ENCODE measurements around the gene ESRRA. TPM values are rescaled to one million over a fixed set of nuclear protein-coding genes. Genes with fewer than 3 reads are reported as not detected.
A peak's percentile ranks its signal among the peaks of the same experiment; 100 is the strongest.

ESRRA gene
- total and polyA plus RNA-seq, 9 of the 15 experiments (the other 6 are each of a cell fraction or from before 2014, with no cell fraction given) = 0.27 to 89.7 (median 23.7) TPM

DNA sequence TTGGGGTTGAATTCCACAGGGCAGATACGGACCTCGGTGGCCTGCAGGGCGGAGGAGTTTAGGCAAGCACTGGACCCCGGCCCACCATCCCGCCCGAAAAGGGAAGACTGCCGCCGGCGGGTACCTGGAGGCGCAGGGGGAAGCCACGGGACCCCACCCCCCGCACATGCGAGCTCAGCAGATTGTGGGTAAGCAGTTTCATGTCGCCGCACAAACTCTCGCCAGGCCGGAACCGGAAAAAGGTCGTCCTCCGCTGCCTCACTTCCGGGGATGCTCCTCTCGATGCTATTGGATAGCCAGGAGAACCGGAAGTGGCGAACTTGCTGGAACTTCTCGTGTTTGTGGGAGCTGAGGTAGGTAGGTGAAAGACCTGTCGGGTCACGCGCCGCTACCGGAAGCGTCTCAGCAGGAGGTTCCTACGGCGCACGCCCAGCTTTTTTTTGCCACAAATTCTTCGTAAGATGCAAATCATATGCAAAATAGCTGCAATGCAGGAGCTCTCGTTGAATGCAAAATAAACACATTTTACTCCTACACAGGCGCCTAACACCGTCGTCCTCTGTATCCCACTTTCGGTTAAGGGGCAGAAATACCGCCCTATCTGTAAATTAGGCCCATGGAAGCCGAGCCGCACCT is 12.1 kb downstream of the ESRRA start, which contains the start of gene TRMT112 (continued):
- TF ChIP-seq RBFOX2 (IDR thresholded peaks at IDR 0.05; ENCODE audit: low read depth, low read length) (peak; percentile 90), GTF2F1 (IDR thresholded peaks at IDR 0.05; ENCODE audit: low read depth, low read length) (0 out of 2 replicates have a peak, but pooled peaks have one; percentile 24), NFE2 (IDR thresholded peaks at IDR 0.05; ENCODE audit: low read depth) (peak; percentile 7; the same call in 1 of the 2 replicates), FOXA3 (CRISPR knock-in tag; conservative IDR thresholded peaks at IDR 0.05 in 1 of 2, IDR thresholded peaks at IDR 0.05 in 1 of 2) (no peak), LCOR (CRISPR knock-in tag; IDR thresholded peaks at IDR 0.05) (peak; percentile 84), C11orf30 (IDR thresholded peaks at IDR 0.05; ENCODE audit: low read depth) (peak; percentile 97), SIN3A (IDR thresholded peaks at IDR 0.05; ENCODE audit: borderline replicate concordance in 2 of 2, control insufficient read depth in 1 of 2, low read depth in 2 of 2, low read length in 2 of 2) (peak; percentile 78 to 90; a peak in 2 of 4 replicates), ILF3 (IDR thresholded peaks at IDR 0.05; ENCODE audit: borderline replicate concordance) (no peak), TGIF2 (CRISPR knock-in tag; IDR thresholded peaks at IDR 0.05) (no peak; the same call in 1 of the 2 replicates), ZNF444 (CRISPR knock-in tag; IDR thresholded peaks at IDR 0.05) (0 out of 2 replicates have a peak, but pooled peaks have one; percentile 27)
- TF ChIP-seq, protein P1, sequence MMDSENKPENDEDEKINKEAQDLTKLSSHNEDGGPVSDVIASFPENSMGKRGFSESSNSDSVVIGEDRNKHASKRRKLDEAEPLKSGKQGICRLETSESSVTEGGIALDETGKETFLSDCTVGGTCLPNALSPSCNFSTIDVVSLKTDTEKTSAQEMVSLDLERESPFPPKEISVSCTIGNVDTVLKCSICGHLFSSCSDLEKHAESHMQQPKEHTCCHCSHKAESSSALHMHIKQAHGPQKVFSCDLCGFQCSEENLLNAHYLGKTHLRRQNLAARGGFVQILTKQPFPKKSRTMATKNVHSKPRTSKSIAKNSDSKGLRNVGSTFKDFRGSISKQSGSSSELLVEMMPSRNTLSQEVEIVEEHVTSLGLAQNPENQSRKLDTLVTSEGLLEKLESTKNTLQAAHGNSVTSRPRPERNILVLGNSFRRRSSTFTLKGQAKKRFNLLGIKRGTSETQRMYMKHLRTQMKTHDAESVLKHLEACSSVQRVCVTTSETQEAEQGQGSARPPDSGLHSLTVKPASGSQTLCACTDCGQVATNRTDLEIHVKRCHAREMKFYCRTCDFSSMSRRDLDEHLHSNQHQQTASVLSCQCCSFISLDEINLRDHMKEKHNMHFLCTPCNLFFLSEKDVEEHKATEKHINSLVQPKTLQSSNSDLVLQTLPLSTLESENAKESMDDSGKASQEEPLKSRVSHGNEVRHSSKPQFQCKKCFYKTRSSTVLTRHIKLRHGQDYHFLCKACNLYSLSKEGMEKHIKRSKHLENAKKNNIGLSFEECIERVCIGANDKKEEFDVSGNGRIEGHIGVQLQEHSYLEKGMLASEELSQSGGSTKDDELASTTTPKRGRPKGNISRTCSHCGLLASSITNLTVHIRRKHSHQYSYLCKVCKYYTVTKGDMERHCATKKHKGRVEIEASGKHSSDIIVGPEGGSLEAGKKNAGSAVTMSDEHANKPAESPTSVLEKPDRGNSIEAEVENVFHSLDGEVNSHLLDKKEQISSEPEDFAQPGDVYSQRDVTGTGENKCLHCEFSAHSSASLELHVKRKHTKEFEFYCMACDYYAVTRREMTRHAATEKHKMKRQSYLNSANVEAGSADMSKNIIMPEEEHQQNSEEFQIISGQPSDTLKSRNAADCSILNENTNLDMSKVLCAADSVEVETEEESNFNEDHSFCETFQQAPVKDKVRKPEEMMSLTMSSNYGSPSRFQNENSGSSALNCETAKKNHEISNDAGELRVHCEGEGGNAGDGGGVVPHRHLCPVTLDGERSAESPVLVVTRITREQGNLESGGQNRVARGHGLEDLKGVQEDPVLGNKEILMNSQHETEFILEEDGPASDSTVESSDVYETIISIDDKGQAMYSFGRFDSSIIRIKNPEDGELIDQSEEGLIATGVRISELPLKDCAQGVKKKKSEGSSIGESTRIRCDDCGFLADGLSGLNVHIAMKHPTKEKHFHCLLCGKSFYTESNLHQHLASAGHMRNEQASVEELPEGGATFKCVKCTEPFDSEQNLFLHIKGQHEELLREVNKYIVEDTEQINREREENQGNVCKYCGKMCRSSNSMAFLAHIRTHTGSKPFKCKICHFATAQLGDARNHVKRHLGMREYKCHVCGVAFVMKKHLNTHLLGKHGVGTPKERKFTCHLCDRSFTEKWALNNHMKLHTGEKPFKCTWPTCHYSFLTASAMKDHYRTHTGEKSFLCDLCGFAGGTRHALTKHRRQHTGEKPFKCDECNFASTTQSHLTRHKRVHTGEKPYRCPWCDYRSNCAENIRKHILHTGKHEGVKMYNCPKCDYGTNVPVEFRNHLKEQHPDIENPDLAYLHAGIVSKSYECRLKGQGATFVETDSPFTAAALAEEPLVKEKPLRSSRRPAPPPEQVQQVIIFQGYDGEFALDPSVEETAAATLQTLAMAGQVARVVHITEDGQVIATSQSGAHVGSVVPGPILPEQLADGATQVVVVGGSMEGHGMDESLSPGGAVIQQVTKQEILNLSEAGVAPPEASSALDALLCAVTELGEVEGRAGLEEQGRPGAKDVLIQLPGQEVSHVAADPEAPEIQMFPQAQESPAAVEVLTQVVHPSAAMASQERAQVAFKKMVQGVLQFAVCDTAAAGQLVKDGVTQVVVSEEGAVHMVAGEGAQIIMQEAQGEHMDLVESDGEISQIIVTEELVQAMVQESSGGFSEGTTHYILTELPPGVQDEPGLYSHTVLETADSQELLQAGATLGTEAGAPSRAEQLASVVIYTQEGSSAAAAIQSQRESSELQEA (IDR thresholded peaks at IDR 0.05; ENCODE audit: low read depth) = no peak
- TF ChIP-seq, protein P2, sequence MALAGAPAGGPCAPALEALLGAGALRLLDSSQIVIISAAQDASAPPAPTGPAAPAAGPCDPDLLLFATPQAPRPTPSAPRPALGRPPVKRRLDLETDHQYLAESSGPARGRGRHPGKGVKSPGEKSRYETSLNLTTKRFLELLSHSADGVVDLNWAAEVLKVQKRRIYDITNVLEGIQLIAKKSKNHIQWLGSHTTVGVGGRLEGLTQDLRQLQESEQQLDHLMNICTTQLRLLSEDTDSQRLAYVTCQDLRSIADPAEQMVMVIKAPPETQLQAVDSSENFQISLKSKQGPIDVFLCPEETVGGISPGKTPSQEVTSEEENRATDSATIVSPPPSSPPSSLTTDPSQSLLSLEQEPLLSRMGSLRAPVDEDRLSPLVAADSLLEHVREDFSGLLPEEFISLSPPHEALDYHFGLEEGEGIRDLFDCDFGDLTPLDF (CRISPR knock-in tag; IDR thresholded peaks at IDR 0.05) = 0 out of 2 replicates have a peak, but pooled peaks have one; percentile 20
- TF ChIP-seq, protein P3, sequence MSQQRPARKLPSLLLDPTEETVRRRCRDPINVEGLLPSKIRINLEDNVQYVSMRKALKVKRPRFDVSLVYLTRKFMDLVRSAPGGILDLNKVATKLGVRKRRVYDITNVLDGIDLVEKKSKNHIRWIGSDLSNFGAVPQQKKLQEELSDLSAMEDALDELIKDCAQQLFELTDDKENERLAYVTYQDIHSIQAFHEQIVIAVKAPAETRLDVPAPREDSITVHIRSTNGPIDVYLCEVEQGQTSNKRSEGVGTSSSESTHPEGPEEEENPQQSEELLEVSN (IDR thresholded peaks at IDR 0.05; ENCODE audit: borderline replicate concordance in 1 of 2, extremely low read depth in 1 of 2, insufficient read depth in 1 of 2, insufficient read length in 1 of 2, low read depth in 1 of 2, low read length in 1 of 2, poor library complexity in 1 of 2, severe bottlenecking in 1 of 2) = peak in 1 of 2 experiments; percentile 61
- TF ChIP-seq, protein P4, sequence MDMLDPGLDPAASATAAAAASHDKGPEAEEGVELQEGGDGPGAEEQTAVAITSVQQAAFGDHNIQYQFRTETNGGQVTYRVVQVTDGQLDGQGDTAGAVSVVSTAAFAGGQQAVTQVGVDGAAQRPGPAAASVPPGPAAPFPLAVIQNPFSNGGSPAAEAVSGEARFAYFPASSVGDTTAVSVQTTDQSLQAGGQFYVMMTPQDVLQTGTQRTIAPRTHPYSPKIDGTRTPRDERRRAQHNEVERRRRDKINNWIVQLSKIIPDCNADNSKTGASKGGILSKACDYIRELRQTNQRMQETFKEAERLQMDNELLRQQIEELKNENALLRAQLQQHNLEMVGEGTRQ (CRISPR knock-in tag; IDR thresholded peaks at IDR 0.05) = peak; percentile 81
